OCI-M2 (cell line): Measurements from ENCODE around the gene PDIA2.
A peak's percentile ranks its signal among the peaks of the same experiment; 100 is the strongest.
"Not testable (repeated sequence)": the region's sequence is repeated elsewhere in the genome, so short reads cannot be mapped to it uniquely, and the experiment has no call there.

Experiments
- DNase-seq: peaks from one replicate; lab custom pipeline; 2025; ENCODE audit not compliant: unreplicated experiment; lab: John Stamatoyannopoulos, UW

Gene PDIA2

GRCh38 chr16:283033-283805 is at the start of gene PDIA2:
PDIA2 (plus strand) TSS chr16:283164; CDS start chr16:283170, 6 bp downstream.
- no peak for DNase-seq

GRCh38 chr16:234468-235305 is 48.3 kb upstream of the PDIA2 start, which contains the start of gene FAM234A:
FAM234A (plus strand) TSS chr16:234821; CDS start chr16:254414, 19,593 bp downstream.
- DNase-seq, result peak; percentile 59

- no peak for DNase-seq
These were observed 43.1 kb upstream of the PDIA2 start for GRCh38 chr16:239948-240277.

GRCh38 chr16:240559-240958 is 42.4 kb upstream of the PDIA2 start:
- DNase-seq, result no peak

GRCh38 chr16:242281-242680 is 40.7 kb upstream of the PDIA2 start:
- no peak for DNase-seq

GRCh38 chr16:243348-243747 is 39.6 kb upstream of the PDIA2 start:
- no peak for DNase-seq

GRCh38 chr16:245105-245504 is 37.9 kb upstream of the PDIA2 start:
- no peak for DNase-seq

- no peak for DNase-seq
These were observed 35.9 kb upstream of the PDIA2 start for GRCh38 chr16:247027-247426.

- DNase-seq, result no peak
These were observed 33.5 kb upstream of the PDIA2 start for GRCh38 chr16:249431-249830.

GRCh38 chr16:252366-253337 is 30.3 kb upstream of the PDIA2 start:
- DNase-seq, result no peak

- DNase-seq, result no peak
These were observed 29.1 kb upstream of the PDIA2 start for GRCh38 chr16:253833-254232.

GRCh38 chr16:254461-254860 is 28.5 kb upstream of the PDIA2 start:
- no peak for DNase-seq

- no peak for DNase-seq
These were observed 27.8 kb upstream of the PDIA2 start for GRCh38 chr16:255183-255582.

- not testable (repeated sequence) for DNase-seq
These were observed 24.9 kb upstream of the PDIA2 start for GRCh38 chr16:258091-258490.

- DNase-seq, result no peak
These were observed 23.7 kb upstream of the PDIA2 start for GRCh38 chr16:259226-259625.

GRCh38 chr16:259814-260253 is 23.1 kb upstream of the PDIA2 start:
- DNase-seq, result no peak

- DNase-seq, result no peak
These were observed 22.6 kb upstream of the PDIA2 start for GRCh38 chr16:260326-260725.

- DNase-seq, result no peak
These were observed 21.8 kb upstream of the PDIA2 start for GRCh38 chr16:261031-261691.

GRCh38 chr16:262121-262745 is 20.7 kb upstream of the PDIA2 start:
- DNase-seq, result no peak

GRCh38 chr16:263182-263774 is 19.7 kb upstream of the PDIA2 start:
- DNase-seq, result no peak
